ENCODE data around the gene SALL2. TPM values are rescaled to one million over a fixed set of nuclear protein-coding genes. Genes with fewer than 3 reads are reported as not detected.

SALL2 gene
- total RNA-seq, 1 experiment from 2014 or later = 287 TPM

GRCh38 chr14:21521501-21521900 lies 4.6 kb downstream of the SALL2 start:
- TF ChIP-seq CTCF (conservative IDR thresholded peaks at IDR 0.05) = no peak
- H2AK5ac ChIP-seq (ENCODE audit: insufficient read length, low read length) = no peak overlapping the region
- peaks cover 3% of the 10 kb centered on the region for H3K23me2 ChIP-seq (ENCODE audit: insufficient read length, low read depth, low read length, poor library complexity, severe bottlenecking)
- no peak overlapping the region for H3K14ac ChIP-seq (ENCODE audit: insufficient read depth, low read length)
- H3K56ac ChIP-seq (ENCODE audit: insufficient read length, low read depth, low read length) = no peak overlapping the region
- no peak overlapping the region for H2AFZ ChIP-seq (ENCODE audit: low read length)
- Mint-ChIP-seq H3K4me3 (no peak overlapping the region), H3K27ac (peak overlapping the region in 2 of 3 experiments; percentile 82 to 94; a peak in 2 of 7 replicates), H3K36me3 (ENCODE audit: insufficient read depth in 1 of 3, low read depth in 3 of 3) (peaks cover 45 to 59% (median 54%) of the 10 kb centered on the region in 3 experiments), H3K4me1 (peaks cover 55 to 58% of the 10 kb centered on the region in 2 experiments), H3K9me3 (no peaks in the 10 kb centered on the region), H3K27me3 (ENCODE audit: low read depth) (no peaks in the 10 kb centered on the region)
- H3T11ph ChIP-seq (ENCODE audit: low read length) = no peak overlapping the region
- no peak overlapping the region for H4K5ac ChIP-seq (ENCODE audit: insufficient read length, low read depth, low read length)
- no peak overlapping the region for H3K23ac ChIP-seq (ENCODE audit: insufficient read length, low read depth, low read length)
- no peak for DNase-seq
- H3K9ac ChIP-seq (ENCODE audit: extremely low read depth, insufficient read length, low read length) = no peak overlapping the region
- no peak overlapping the region for H2BK5ac ChIP-seq (ENCODE audit: insufficient read length, low read length)
- peaks cover 15% of the 10 kb centered on the region for H3K79me1 ChIP-seq (ENCODE audit: insufficient read depth, low read depth, low read length, poor library complexity, severe bottlenecking)
- H2BK12ac ChIP-seq (ENCODE audit: insufficient read length, low read depth, low read length) = no peak overlapping the region
- H2BK20ac ChIP-seq (ENCODE audit: low read depth, low read length, poor library complexity, severe bottlenecking) = no peak overlapping the region
- H4K8ac ChIP-seq (replicated peaks; ENCODE audit: insufficient read length, low read depth, low read length) = no peak overlapping the region
- no peaks in the 10 kb centered on the region for H3K9me3 ChIP-seq (ENCODE audit: control insufficient read depth, low read depth, low read length)
- H2BK120ac ChIP-seq (ENCODE audit: low read depth, low read length, poor library complexity, severe bottlenecking) = no peak overlapping the region
- H3K4me1 ChIP-seq (ENCODE audit: insufficient read depth, low read length) = peaks cover 13% of the 10 kb centered on the region; the same call in 1 of the 2 replicates
- H3K4me2 ChIP-seq (ENCODE audit: insufficient read depth, insufficient read length, low read length) = peak overlapping the region; percentile 4
- WGBS (ENCODE audit: extremely low coverage, insufficient read length, low lambda C conversion rate) = no CpG with 5 or more reads among the region's 2 CpGs
- no peak overlapping the region for H3K27ac ChIP-seq (ENCODE audit: insufficient read length, low read depth, low read length)
- no peak overlapping the region for H3K18ac ChIP-seq (ENCODE audit: insufficient read length, low read depth, low read length)
- peaks cover 9% of the 10 kb centered on the region; the same call in 1 of the 2 replicates for H3K79me2 ChIP-seq (ENCODE audit: insufficient read depth, low read length)
- no peaks in the 10 kb centered on the region for H3K27me3 ChIP-seq (ENCODE audit: insufficient read depth, low read length)
- no peak overlapping the region for H4K91ac ChIP-seq (ENCODE audit: insufficient read length, low read depth, low read length)
- H3K4ac ChIP-seq (ENCODE audit: low read depth, low read length) = no peak overlapping the region
- no peak overlapping the region for H2BK15ac ChIP-seq (ENCODE audit: low read depth, low read length)
- no peaks in the 10 kb centered on the region for H4K20me1 ChIP-seq (ENCODE audit: control insufficient read depth, insufficient read depth, insufficient read length)

Data from H9 (cell line).